Lung (tissue), 12 donors: Measurements from ENCODE around the gene GATAD2A. TPM values are rescaled to one million over a fixed set of nuclear protein-coding genes. Genes with fewer than 3 reads are reported as not detected.
A peak's percentile ranks its signal among the peaks of the same experiment; 100 is the strongest.

Source experiments
- ATAC-seq: fragments of 200-7000 bp; cut with Tn5 transposase; one replicate; pipeline ENCODE4 v1.9.1; 2020; ENCODE audit warnings: moderate number of reproducible peaks; ENCODE audit not compliant: insufficient read depth, low FRiP score
- DNase-seq, 3 donors: peaks; one replicate each; pipeline ENCODE4 v3.0.0-alpha.2; 2013 to 2017
- H3K27ac ChIP-seq, 2 donors: one replicate each; pipeline ENCODE4 v1.5.1; 2013; ENCODE audit warnings: mild to moderate bottlenecking in 2 of 2, moderate library complexity in 2 of 2, control low read depth in 1 of 2, inconsistent platforms in 1 of 2, low read depth in 1 of 2, low read length in 1 of 2
- H3K27me3 ChIP-seq, 3 donors: one replicate each; pipeline ENCODE4 v1.5.1; 2013; ENCODE audit warnings: low read length in 2 of 3; ENCODE audit not compliant: control insufficient read depth in 3 of 3, insufficient read depth in 3 of 3
- H3K36me3 ChIP-seq, 4 donors: one replicate each; pipeline ENCODE4 v1.5.1; 2013; ENCODE audit warnings: low read length in 4 of 4, mild to moderate bottlenecking in 1 of 4, moderate library complexity in 1 of 4; ENCODE audit not compliant: control insufficient read depth in 4 of 4, insufficient read depth in 4 of 4
- H3K4me1 ChIP-seq, 5 donors: one replicate each; pipeline ENCODE4 v1.5.1; 2013; ENCODE audit warnings: low read length in 5 of 5, mild to moderate bottlenecking in 2 of 5, moderate library complexity in 1 of 5; ENCODE audit not compliant: control insufficient read depth in 5 of 5, insufficient read depth in 5 of 5
- H3K4me3 ChIP-seq: one replicate; pipeline ENCODE4 v1.5.1; 2013; ENCODE audit warnings: mild to moderate bottlenecking, control low read depth, moderate library complexity
- H3K9ac ChIP-seq, 2 donors: one replicate each; pipeline ENCODE4 v1.5.1; 2013; ENCODE audit warnings: low read length in 2 of 2, control low read depth in 1 of 2; ENCODE audit not compliant: insufficient read depth in 1 of 2
- H3K9me3 ChIP-seq, 4 donors: one replicate each; pipeline ENCODE4 v1.5.1; 2013; ENCODE audit warnings: low read length in 3 of 4, mild to moderate bottlenecking in 1 of 4, moderate library complexity in 1 of 4; ENCODE audit not compliant: control insufficient read depth in 4 of 4, insufficient read depth in 3 of 4
- whole genome bisulfite sequencing, 2 donors: extraction: QIAGEN DNeasy Blood & Tissue Kit; methylation state at CpG; one replicate each; pipeline ENCODE4 v1.1.7; 2013; 5-methylcytosine and 5-hydroxymethylcytosine counted together
- polyA plus RNA-seq, 2 donors: library from polyadenylated mRNA; stranded (reverse); fragments of 200-250 nt; gene quantifications; one replicate each; pipeline ENCODE4 v1.2.1, GENCODE V29; 2013
- total RNA-seq, 2 donors: library from RNA; depleted of rRNA in 1 of 2; stranded (reverse); fragments of >200 nt in 1 of 2; gene quantifications; one replicate each; pipeline ENCODE4 v1.2.1, GENCODE V29; 2014 to 2021
- TF ChIP-seq, protein P1 (sequence below): IDR thresholded peaks from 2 replicates; pipeline ENCODE4 v1.5.1; 2012; ENCODE audit warnings: mild to moderate bottlenecking; ENCODE audit errors: control extremely low read depth, extremely low read depth
- donor health status: control.
- donor health status: control.
- donor health status: Bipolar disorder and iron deficiency.
- donor health status: healthy.
- donor health status: DM: yes; HTN: yes; CAD: no.

GATAD2A gene
- total and polyA plus RNA-seq, 4 donors, result 30.6 to 93.7 (median 37.4) TPM

GRCh38 chr19:19399733-19400433 is 5.6 kb upstream of the GATAD2A start:
- Histone ChIP-seq H3K9me3 (no peaks in the 10 kb centered on the region), H3K27ac (peak overlapping the region in 1 of 2 donors; percentile 17), H3K36me3 (no peaks in the 10 kb centered on the region), H3K4me1 (peaks cover 6 to 20% (median 8%) of the 10 kb centered on the region in 5 donors), H3K4me3 (no peak overlapping the region), H3K27me3 (no peaks in the 10 kb centered on the region), H3K9ac (peak overlapping the region in 1 of 2 donors; percentile 46)
- ATAC-seq (no peak), DNase-seq (peak; percentile 79 to 93 (median 93))
- TF ChIP-seq, protein P1, sequence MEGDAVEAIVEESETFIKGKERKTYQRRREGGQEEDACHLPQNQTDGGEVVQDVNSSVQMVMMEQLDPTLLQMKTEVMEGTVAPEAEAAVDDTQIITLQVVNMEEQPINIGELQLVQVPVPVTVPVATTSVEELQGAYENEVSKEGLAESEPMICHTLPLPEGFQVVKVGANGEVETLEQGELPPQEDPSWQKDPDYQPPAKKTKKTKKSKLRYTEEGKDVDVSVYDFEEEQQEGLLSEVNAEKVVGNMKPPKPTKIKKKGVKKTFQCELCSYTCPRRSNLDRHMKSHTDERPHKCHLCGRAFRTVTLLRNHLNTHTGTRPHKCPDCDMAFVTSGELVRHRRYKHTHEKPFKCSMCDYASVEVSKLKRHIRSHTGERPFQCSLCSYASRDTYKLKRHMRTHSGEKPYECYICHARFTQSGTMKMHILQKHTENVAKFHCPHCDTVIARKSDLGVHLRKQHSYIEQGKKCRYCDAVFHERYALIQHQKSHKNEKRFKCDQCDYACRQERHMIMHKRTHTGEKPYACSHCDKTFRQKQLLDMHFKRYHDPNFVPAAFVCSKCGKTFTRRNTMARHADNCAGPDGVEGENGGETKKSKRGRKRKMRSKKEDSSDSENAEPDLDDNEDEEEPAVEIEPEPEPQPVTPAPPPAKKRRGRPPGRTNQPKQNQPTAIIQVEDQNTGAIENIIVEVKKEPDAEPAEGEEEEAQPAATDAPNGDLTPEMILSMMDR, result no peak
- WGBS, 2 donors, result 39 to 48% methylated on average over 9 of the region's 9 CpGs

GRCh38 chr19:19402656-19403372 is 2.7 kb upstream of the GATAD2A start:
- ATAC-seq, result no peak
- DNase-seq, result no peak
- Histone ChIP-seq H3K4me3 (no peak overlapping the region), H3K9ac (no peak overlapping the region), H3K36me3 (no peaks in the 10 kb centered on the region), H3K9me3 (no peaks in the 10 kb centered on the region), H3K4me1 (peaks cover 14 to 36% (median 17%) of the 10 kb centered on the region in 5 donors), H3K27me3 (no peaks in the 10 kb centered on the region), H3K27ac (peak overlapping the region in 1 of 2 donors; percentile 68)
- TF ChIP-seq, protein P1, result no peak
- 73 to 81% methylated on average over 11 of the region's 11 CpGs for WGBS, 2 donors

GRCh38 chr19:19403373-19403901 is 2.0 kb upstream of the GATAD2A start:
- Histone ChIP-seq H3K9ac (no peak overlapping the region), H3K36me3 (no peaks in the 10 kb centered on the region), H3K27me3 (no peaks in the 10 kb centered on the region), H3K27ac (peak overlapping the region in 1 of 2 donors; percentile 68), H3K4me1 (peaks cover 14 to 36% (median 18%) of the 10 kb centered on the region in 5 donors), H3K4me3 (no peak overlapping the region), H3K9me3 (no peaks in the 10 kb centered on the region)
- 60% methylated on average over 5 of the region's 5 CpGs for WGBS, 2 donors
- TF ChIP-seq, protein P1, result no peak
- ATAC-seq (no peak), DNase-seq (no peak)
